IMR-90 (cell line): ENCODE results near the gene MYOCD. TPM values are rescaled to one million over a fixed set of nuclear protein-coding genes. Genes with fewer than 3 reads are reported as not detected.

Experiments used
- ATAC-seq: fragments of 200-7000 bp; cut with Tn5 transposase; 2 replicates; pipeline ENCODE4 v1.9.1; 2020; ENCODE audit warnings: low read depth, mild to moderate bottlenecking, moderate library complexity
- BruUV-seq: library from RNA; stranded (reverse); fragments of 400-500 nt; replicated peaks from 2 replicates; lab custom pipeline; 2021; lab: Mats Ljungman, UMichigan
- CTCF ChIA-PET: fragments of 300-600 bp; formaldehyde crosslinking; extraction: SDS; loops from one replicate; lab custom pipeline; 2021; ENCODE audit warnings: antibody characterized with exemption; lab: Yijun Ruan, JAX
- POLR2A ChIA-PET: fragments of 300-600 bp; sonication (Branson Sonifier 250); formaldehyde crosslinking; loops from one replicate; lab custom pipeline; 2022; ENCODE audit warnings: antibody characterized with exemption; ENCODE audit not compliant: unreplicated experiment; lab: Charles Lee
- DNase-seq: peaks from one replicate; pipeline ENCODE4 v3.0.0; 2013
- H2AFZ ChIP-seq: replicated peaks from 2 replicates; pipeline ENCODE3; 2013; ENCODE audit warnings: low read length, mild to moderate bottlenecking; ENCODE audit not compliant: poor library complexity
- H2AK5ac ChIP-seq: 2 replicates; pipeline ENCODE4 v1.6.1; 2013; ENCODE audit warnings: low read depth, low read length, inconsistent platforms
- H2AK9ac ChIP-seq: replicated peaks from 2 replicates; pipeline ENCODE3; 2013; ENCODE audit warnings: mild to moderate bottlenecking, low read depth, low read length, moderate library complexity; ENCODE audit not compliant: poor library complexity
- H2BK120ac ChIP-seq: 2 replicates; pipeline ENCODE4 v1.6.1; 2013; ENCODE audit warnings: low read depth, low read length, inconsistent platforms
- H2BK15ac ChIP-seq: 3 replicates; pipeline ENCODE4 v1.6.1; 2013; ENCODE audit warnings: low read depth, low read length, inconsistent platforms
- H2BK20ac ChIP-seq: 2 replicates; pipeline ENCODE4 v1.6.1; 2013; ENCODE audit warnings: low read depth, mild to moderate bottlenecking, inconsistent platforms, low read length, moderate library complexity
- H2BK5ac ChIP-seq: 2 replicates; pipeline ENCODE4 v1.6.1; 2013; ENCODE audit warnings: mild to moderate bottlenecking, low read depth, low read length, inconsistent platforms; ENCODE audit not compliant: poor library complexity, severe bottlenecking
- H3K14ac ChIP-seq: replicated peaks from 2 replicates; pipeline ENCODE4 v1.6.1; 2013; ENCODE audit warnings: low read depth, low read length, inconsistent platforms
- H3K18ac ChIP-seq: 2 replicates; pipeline ENCODE4 v1.6.1; 2013; ENCODE audit warnings: low read depth, low read length, control low read depth
- H3K23ac ChIP-seq: 2 replicates; pipeline ENCODE4 v1.6.1; 2013; ENCODE audit warnings: low read depth, low read length, inconsistent platforms
- H3K27ac ChIP-seq: 2 replicates; pipeline ENCODE4 v1.5.1; 2013; ENCODE audit warnings: mild to moderate bottlenecking, control low read depth, low read length; ENCODE audit not compliant: insufficient read depth
- H3K27me3 ChIP-seq: 2 replicates; pipeline ENCODE4 v1.6.1; 2013; ENCODE audit warnings: low read length; ENCODE audit not compliant: control insufficient read depth, insufficient read depth
- H3K36me3 ChIP-seq: 2 replicates; pipeline ENCODE4 v1.6.1; 2013; ENCODE audit warnings: low read length, mixed read lengths; ENCODE audit not compliant: control insufficient read depth, insufficient read depth
- H3K4ac ChIP-seq: 2 replicates; pipeline ENCODE4 v1.6.1; 2013; ENCODE audit warnings: low read depth, low read length, inconsistent platforms
- H3K4me1 ChIP-seq: 2 replicates; pipeline ENCODE4 v1.6.1; 2013; ENCODE audit warnings: low read length, mixed read lengths; ENCODE audit not compliant: control insufficient read depth, insufficient read depth
- H3K4me2 ChIP-seq: 2 replicates; pipeline ENCODE4 v1.6.1; 2013; ENCODE audit warnings: low read depth, mild to moderate bottlenecking, control low read depth, low read length, moderate library complexity
- H3K4me3 ChIP-seq: 2 replicates; pipeline ENCODE4 v1.5.1; 2013; ENCODE audit warnings: low read depth, mild to moderate bottlenecking, control low read depth, low read length, moderate library complexity; ENCODE audit not compliant: insufficient read depth
- H3K56ac ChIP-seq: 2 replicates; pipeline ENCODE4 v1.6.1; 2013; ENCODE audit warnings: low read length, inconsistent platforms; ENCODE audit not compliant: insufficient read depth; ENCODE audit errors: extremely low read depth
- H3K79me1 ChIP-seq, 2 experiments: 2 replicates each; pipeline ENCODE4 v1.6.1; 2013; ENCODE audit warnings: low read length in 2 of 2, inconsistent platforms in 1 of 2, low read depth in 1 of 2
- H3K9ac ChIP-seq: 2 replicates; pipeline ENCODE4 v1.6.1; 2013; ENCODE audit warnings: low read depth, low read length, control low read depth
- H3K9me1 ChIP-seq: 2 replicates; pipeline ENCODE4 v1.6.1; 2013; ENCODE audit warnings: low read length, inconsistent platforms; ENCODE audit not compliant: insufficient read depth
- H3K9me3 ChIP-seq: 2 replicates; pipeline ENCODE4 v1.6.1; 2013; ENCODE audit warnings: low read length; ENCODE audit not compliant: control insufficient read depth, insufficient read depth
- H4K20me1 ChIP-seq: 2 replicates; pipeline ENCODE4 v1.6.1; 2013; ENCODE audit warnings: low read length, inconsistent platforms; ENCODE audit not compliant: insufficient read depth
- H4K5ac ChIP-seq: 2 replicates; pipeline ENCODE4 v1.6.1; 2013; ENCODE audit warnings: mild to moderate bottlenecking, low read depth, low read length, control low read depth
- H4K8ac ChIP-seq, 2 experiments: 2 replicates each; pipeline ENCODE4 v1.6.1; 2013; ENCODE audit warnings: low read depth in 2 of 2, low read length in 2 of 2, control low read depth in 1 of 2, inconsistent platforms in 1 of 2
- H4K91ac ChIP-seq: 2 replicates; pipeline ENCODE4 v1.6.1; 2013; ENCODE audit warnings: low read depth, low read length, inconsistent platforms; ENCODE audit not compliant: insufficient read depth
- CEBPB ChIP-seq: IDR thresholded peaks from 2 replicates; pipeline ENCODE4 v1.6.1; 2012; ENCODE audit warnings: low read depth, low read length, improper control_type of control experiment
- CHD1 ChIP-seq: IDR thresholded peaks from 2 replicates; pipeline ENCODE4 v1.6.1; 2012; ENCODE audit warnings: low read depth, low read length, improper control_type of control experiment
- FOS ChIP-seq: fragments of 150-350 bp; IDR thresholded peaks from 2 replicates; pipeline ENCODE4 v1.6.1; 2016; ENCODE audit warnings: low read depth, low read length
- POLR2A ChIP-seq: IDR thresholded peaks from 2 replicates; pipeline ENCODE4 v1.6.1; 2012; ENCODE audit warnings: mild to moderate bottlenecking, low read depth, low read length
- RAD21 ChIP-seq: IDR thresholded peaks from 2 replicates; pipeline ENCODE4 v1.6.1; 2012; ENCODE audit warnings: low read length, improper control_type of control experiment
- RCOR1 ChIP-seq: IDR thresholded peaks from 2 replicates; pipeline ENCODE4 v1.6.1; 2012; ENCODE audit warnings: mild to moderate bottlenecking, low read length, improper control_type of control experiment; ENCODE audit not compliant: insufficient replicate concordance
- RFX5 ChIP-seq: IDR thresholded peaks from 2 replicates; pipeline ENCODE4 v1.8.0; 2012; ENCODE audit warnings: low read depth, mild to moderate bottlenecking, low read length, moderate library complexity
- WGBS, 2 experiments: methylation state at CpG; one replicate each; pipeline versions ENCODE4 v1.1.5 to v1.1.7; 2013; ENCODE audit warnings: missing lambda C conversion rate in 2 of 2; ENCODE audit not compliant: insufficient read length in 1 of 2; ENCODE audit errors: extremely low coverage in 2 of 2; 5-methylcytosine and 5-hydroxymethylcytosine counted together
- dilution Hi-C: fragments of 300-500 bp; cut with HindIII; formaldehyde crosslinking; loops from one replicate; pipeline ENCODE4 v1.14.3; 2018; ENCODE audit warnings: low sequenced_read_pairs; ENCODE audit not compliant: unreplicated experiment
- in situ Hi-C: fragments of 300-500 bp; cut with MboI; formaldehyde crosslinking; loops from 3 replicates; pipeline ENCODE4 v1.14.3; 2019; ENCODE audit warnings: low sequenced_read_pairs, inconsistent platforms, mixed read lengths
- intact Hi-C: fragments of 100-400 bp; cut with micrococcal nuclease; formaldehyde crosslinking; loops from 2 replicates; pipeline ENCODE4 v1.10.0; 2022
- polyA plus RNA-seq, 3 experiments: library from polyadenylated mRNA; depleted of rRNA; stranded (reverse); fragments of >200 nt; gene quantifications; 2 replicates each; pipeline ENCODE4 v1.2.3, GENCODE V29; 2012; ENCODE audit warnings: low replicate concordance in 1 of 3
- total RNA-seq: library from RNA; depleted of rRNA; stranded (reverse); fragments of >200 nt; gene quantifications from 2 replicates; pipeline ENCODE4 v1.2.3, GENCODE V29; 2012
- TF ChIP-seq, protein P1 (sequence below): fragments of 150-350 bp; IDR thresholded peaks from 2 replicates; pipeline ENCODE4 v1.6.1; 2016; ENCODE audit warnings: low read depth, mild to moderate bottlenecking, low read length, moderate library complexity, borderline replicate concordance

Gene MYOCD
- total and polyA plus RNA-seq, 2 of the 4 experiments (the other 2 are of a cell fraction) = 10.6 to 20.1 TPM

GRCh38 chr17:12744298-12744697 lies 78.6 kb downstream of the MYOCD start:
- no peaks in the 10 kb centered on the region for H3K9me3 ChIP-seq
- no peak overlapping the region for H3K27ac ChIP-seq
- H4K8ac ChIP-seq = no peak overlapping the region
- H3K27me3 ChIP-seq = no peaks in the 10 kb centered on the region
- H2AK9ac ChIP-seq = no peak overlapping the region
- H3K36me3 ChIP-seq = peaks cover 14% of the 10 kb centered on the region
- peaks cover 0 to 7% of the 10 kb centered on the region in 2 experiments; a peak in 1 of 4 replicates for H3K79me1 ChIP-seq
- no peak overlapping the region for H3K4me2 ChIP-seq
- no peak overlapping the region for H2BK15ac ChIP-seq
- in situ Hi-C loops (loop anchor here (5.0 kb wide), 1 partner anchor 562 kb away; no protein-coding TSS in a partner anchor), dilution Hi-C loops (no loop called here), intact Hi-C loops (loop anchor here (5.0 kb wide), 1 partner anchor 502 kb away; no protein-coding TSS in a partner anchor)
- peak overlapping the region; percentile 28 for H2AFZ ChIP-seq
- peak overlapping the region; percentile 25; the same call in 1 of the 2 replicates for H2BK120ac ChIP-seq
- ChIA-PET CTCF (no interaction called here), POLR2A (no interaction called here)
- no peak overlapping the region for H2BK20ac ChIP-seq
- H2BK5ac ChIP-seq = no peak overlapping the region
- no peak overlapping the region for H3K23ac ChIP-seq
- ATAC-seq (peak; percentile 25), DNase-seq (peak; percentile 69)
- no peak overlapping the region for H3K4me3 ChIP-seq
- no peak overlapping the region for H3K18ac ChIP-seq
- peak overlapping the region; percentile 16; the same call in 1 of the 2 replicates for H4K91ac ChIP-seq
- H3K4me1 ChIP-seq = peaks cover 11% of the 10 kb centered on the region
- H4K20me1 ChIP-seq = no peaks in the 10 kb centered on the region
- peaks cover 8% of the 10 kb centered on the region for H3K9me1 ChIP-seq
- no peak overlapping the region for H3K56ac ChIP-seq
- H3K4ac ChIP-seq = peak overlapping the region; percentile 13; the same call in 1 of the 2 replicates
- no peak overlapping the region for H4K5ac ChIP-seq
- no TSS peak for BruUV-seq
- TF ChIP-seq CHD1 (no peak), CEBPB (peak; percentile 84), RAD21 (no peak), RFX5 (no peak), RCOR1 (no peak), POLR2A (no peak), FOS (no peak)
- TF ChIP-seq, protein P1, sequence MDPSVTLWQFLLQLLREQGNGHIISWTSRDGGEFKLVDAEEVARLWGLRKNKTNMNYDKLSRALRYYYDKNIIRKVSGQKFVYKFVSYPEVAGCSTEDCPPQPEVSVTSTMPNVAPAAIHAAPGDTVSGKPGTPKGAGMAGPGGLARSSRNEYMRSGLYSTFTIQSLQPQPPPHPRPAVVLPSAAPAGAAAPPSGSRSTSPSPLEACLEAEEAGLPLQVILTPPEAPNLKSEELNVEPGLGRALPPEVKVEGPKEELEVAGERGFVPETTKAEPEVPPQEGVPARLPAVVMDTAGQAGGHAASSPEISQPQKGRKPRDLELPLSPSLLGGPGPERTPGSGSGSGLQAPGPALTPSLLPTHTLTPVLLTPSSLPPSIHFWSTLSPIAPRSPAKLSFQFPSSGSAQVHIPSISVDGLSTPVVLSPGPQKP = no peak
- no CpG with 5 or more reads among the region's 5 CpGs for WGBS, 2 experiments
- H3K14ac ChIP-seq = peak overlapping the region; percentile 38
- no peak overlapping the region for H2AK5ac ChIP-seq
- H3K9ac ChIP-seq = no peak overlapping the region
